Measurements from ENCODE around the gene DHPS.

DHPS gene

GRCh38 chr19:12676384-12676792 lies 5.3 kb downstream of the DHPS start:
- Histone ChIP-seq H3K36me3 (ENCODE audit: control insufficient read depth in 2 of 2, insufficient read depth in 2 of 2, low read length in 2 of 2) (peaks cover 53 to 60% of the 10 kb centered on the region in 2 donors), H3K9ac (ENCODE audit: low read depth in 1 of 2, low read length in 2 of 2) (no peak overlapping the region)

GRCh38 chr19:12675940-12676339 lies 5.7 kb downstream of the DHPS start:
- no peak overlapping the region for H3K9ac ChIP-seq (ENCODE audit: low read depth in 1 of 2, low read length in 2 of 2)
- no peak overlapping the region for H3K4me3 ChIP-seq (ENCODE audit: low read length in 2 of 2)
- H3K36me3 ChIP-seq (ENCODE audit: control insufficient read depth in 2 of 2, insufficient read depth in 2 of 2, low read length in 2 of 2) = peaks cover 53 to 60% of the 10 kb centered on the region in 2 donors
- peaks cover 2 to 4% of the 10 kb centered on the region in 2 donors for H3K4me1 ChIP-seq (ENCODE audit: control insufficient read depth in 2 of 2, insufficient read depth in 2 of 2, low read length in 2 of 2)
- H3K9me3 ChIP-seq (ENCODE audit: control insufficient read depth in 2 of 2, low read length in 2 of 2) = no peaks in the 10 kb centered on the region
- no peaks in the 10 kb centered on the region for H3K27me3 ChIP-seq (ENCODE audit: control insufficient read depth in 2 of 2, insufficient read depth in 2 of 2, low read length in 2 of 2)
- H3K27ac ChIP-seq (ENCODE audit: low read depth in 2 of 2, low read length in 2 of 2) = no peak overlapping the region

More at GRCh38 chr19:12676384-12676792, 5.3 kb downstream of the DHPS start:
- Histone ChIP-seq H3K9me3 (ENCODE audit: control insufficient read depth in 2 of 2, low read length in 2 of 2) (no peaks in the 10 kb centered on the region), H3K27ac (ENCODE audit: low read depth in 2 of 2, low read length in 2 of 2) (peak overlapping the region in 1 of 2 donors; percentile 6), H3K4me3 (ENCODE audit: low read length in 2 of 2) (no peak overlapping the region), H3K27me3 (ENCODE audit: control insufficient read depth in 2 of 2, insufficient read depth in 2 of 2, low read length in 2 of 2) (no peaks in the 10 kb centered on the region), H3K4me1 (ENCODE audit: control insufficient read depth in 2 of 2, insufficient read depth in 2 of 2, low read length in 2 of 2) (peaks cover 2 to 4% of the 10 kb centered on the region in 2 donors)

GRCh38 chr19:12675399-12675798 lies 6.3 kb downstream of the DHPS start:
- Histone ChIP-seq H3K9me3 (ENCODE audit: control insufficient read depth in 2 of 2, low read length in 2 of 2) (no peaks in the 10 kb centered on the region), H3K27ac (ENCODE audit: low read depth in 2 of 2, low read length in 2 of 2) (no peak overlapping the region), H3K36me3 (ENCODE audit: control insufficient read depth in 2 of 2, insufficient read depth in 2 of 2, low read length in 2 of 2) (peaks cover 53 to 60% of the 10 kb centered on the region in 2 donors), H3K4me1 (ENCODE audit: control insufficient read depth in 2 of 2, insufficient read depth in 2 of 2, low read length in 2 of 2) (peaks cover 3 to 5% of the 10 kb centered on the region in 2 donors), H3K27me3 (ENCODE audit: control insufficient read depth in 2 of 2, insufficient read depth in 2 of 2, low read length in 2 of 2) (no peaks in the 10 kb centered on the region), H3K9ac (ENCODE audit: low read depth in 1 of 2, low read length in 2 of 2) (no peak overlapping the region), H3K4me3 (ENCODE audit: low read length in 2 of 2) (no peak overlapping the region)

DNA sequence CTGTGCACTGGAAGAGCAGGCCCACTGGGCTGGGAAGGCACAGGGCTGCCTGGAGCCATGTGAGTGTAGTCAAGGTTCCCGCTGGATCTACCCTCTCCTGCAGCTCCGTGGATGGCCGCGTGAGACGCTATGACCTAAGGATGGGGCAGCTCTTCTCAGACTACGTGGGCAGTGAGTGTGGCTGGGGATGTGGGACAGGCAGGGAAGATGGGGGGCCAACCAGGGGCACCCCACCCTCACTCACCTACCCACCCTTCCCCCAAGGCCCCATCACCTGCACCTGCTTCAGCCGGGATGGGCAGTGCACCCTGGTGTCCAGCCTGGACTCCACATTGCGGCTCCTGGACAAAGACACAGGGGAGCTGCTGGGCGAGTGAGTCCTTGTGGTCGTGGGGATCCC lies 8.9 kb downstream of the DHPS start:
- Histone ChIP-seq H3K27ac (ENCODE audit: low read depth in 2 of 2, low read length in 2 of 2) (no peak overlapping the region), H3K36me3 (ENCODE audit: control insufficient read depth in 2 of 2, insufficient read depth in 2 of 2, low read length in 2 of 2) (peaks cover 36 to 49% of the 10 kb centered on the region in 2 donors), H3K9ac (ENCODE audit: low read depth in 1 of 2, low read length in 2 of 2) (no peak overlapping the region), H3K9me3 (ENCODE audit: control insufficient read depth in 2 of 2, low read length in 2 of 2) (no peaks in the 10 kb centered on the region), H3K4me3 (ENCODE audit: low read length in 2 of 2) (no peak overlapping the region), H3K27me3 (ENCODE audit: control insufficient read depth in 2 of 2, insufficient read depth in 2 of 2, low read length in 2 of 2) (no peaks in the 10 kb centered on the region), H3K4me1 (ENCODE audit: control insufficient read depth in 2 of 2, insufficient read depth in 2 of 2, low read length in 2 of 2) (peaks cover 16 to 17% of the 10 kb centered on the region in 2 donors)

DNA sequence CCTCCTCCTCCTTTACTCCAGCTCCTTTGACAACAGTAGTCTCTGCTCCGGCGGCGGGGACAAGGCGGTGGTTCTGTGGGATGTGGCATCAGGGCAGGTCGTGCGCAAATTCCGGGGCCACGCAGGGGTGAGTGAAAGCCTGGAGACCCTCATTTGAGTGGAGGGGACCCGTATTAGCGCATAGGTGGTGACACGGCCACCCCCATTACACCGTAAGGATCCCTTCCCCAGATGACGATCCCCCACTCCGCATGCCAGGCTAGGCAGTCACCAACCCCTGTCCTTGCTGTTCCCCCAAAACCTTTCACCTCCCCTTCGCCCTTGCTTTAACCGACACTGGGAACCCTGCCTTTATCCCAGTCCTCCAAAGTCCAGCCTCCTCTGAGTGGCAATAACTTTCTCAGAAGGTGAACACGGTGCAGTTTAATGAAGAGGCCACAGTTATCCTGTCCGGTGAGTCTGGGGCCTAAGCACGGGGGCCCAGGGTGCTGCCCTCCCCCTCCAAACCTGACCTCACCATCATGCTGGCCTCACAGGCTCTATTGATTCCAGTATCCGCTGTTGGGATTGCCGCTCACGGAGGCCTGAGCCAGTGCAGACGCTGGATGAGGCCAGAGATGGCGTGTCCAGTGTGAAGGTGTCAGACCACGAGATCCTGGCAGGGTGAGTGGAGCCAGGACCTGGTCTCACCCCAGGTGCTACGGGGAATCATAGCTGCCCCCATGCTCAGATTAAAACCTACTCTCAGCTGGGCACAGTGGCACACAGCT lies 11.3 kb downstream of the DHPS start:
- Histone ChIP-seq H3K9ac (ENCODE audit: low read depth in 1 of 2, low read length in 2 of 2) (peak overlapping the region; percentile 68 to 86), H3K4me1 (ENCODE audit: control insufficient read depth in 2 of 2, insufficient read depth in 2 of 2, low read length in 2 of 2) (peaks cover 33% of the 10 kb centered on the region in 2 donors), H3K27ac (ENCODE audit: low read depth in 2 of 2, low read length in 2 of 2) (peak overlapping the region; percentile 89 to 95), H3K9me3 (ENCODE audit: control insufficient read depth in 2 of 2, low read length in 2 of 2) (no peaks in the 10 kb centered on the region), H3K36me3 (ENCODE audit: control insufficient read depth in 2 of 2, insufficient read depth in 2 of 2, low read length in 2 of 2) (peaks cover 20 to 26% of the 10 kb centered on the region in 2 donors), H3K27me3 (ENCODE audit: control insufficient read depth in 2 of 2, insufficient read depth in 2 of 2, low read length in 2 of 2) (no peaks in the 10 kb centered on the region), H3K4me3 (ENCODE audit: low read length in 2 of 2) (peak overlapping the region; percentile 79 to 99)

- Histone ChIP-seq H3K36me3 (ENCODE audit: control insufficient read depth in 2 of 2, insufficient read depth in 2 of 2, low read length in 2 of 2) (peaks cover 19 to 27% of the 10 kb centered on the region in 2 donors), H3K4me1 (ENCODE audit: control insufficient read depth in 2 of 2, insufficient read depth in 2 of 2, low read length in 2 of 2) (peaks cover 34 to 37% of the 10 kb centered on the region in 2 donors), H3K9me3 (ENCODE audit: control insufficient read depth in 2 of 2, low read length in 2 of 2) (no peaks in the 10 kb centered on the region), H3K27me3 (ENCODE audit: control insufficient read depth in 2 of 2, insufficient read depth in 2 of 2, low read length in 2 of 2) (no peaks in the 10 kb centered on the region), H3K27ac (ENCODE audit: low read depth in 2 of 2, low read length in 2 of 2) (peak overlapping the region; percentile 89 to 95), H3K4me3 (ENCODE audit: low read length in 2 of 2) (peak overlapping the region; percentile 79 to 99), H3K9ac (ENCODE audit: low read depth in 1 of 2, low read length in 2 of 2) (peak overlapping the region; percentile 68 to 86)
These were observed 12.2 kb downstream of the DHPS start for GRCh38 chr19:12669270-12670158.

GRCh38 chr19:12668932-12669269 lies 12.8 kb downstream of the DHPS start:
- Histone ChIP-seq H3K9me3 (ENCODE audit: control insufficient read depth in 2 of 2, low read length in 2 of 2) (no peaks in the 10 kb centered on the region), H3K36me3 (ENCODE audit: control insufficient read depth in 2 of 2, insufficient read depth in 2 of 2, low read length in 2 of 2) (peaks cover 13 to 23% of the 10 kb centered on the region in 2 donors), H3K27me3 (ENCODE audit: control insufficient read depth in 2 of 2, insufficient read depth in 2 of 2, low read length in 2 of 2) (no peaks in the 10 kb centered on the region), H3K9ac (ENCODE audit: low read depth in 1 of 2, low read length in 2 of 2) (peak overlapping the region; percentile 68 to 86), H3K4me3 (ENCODE audit: low read length in 2 of 2) (peak overlapping the region; percentile 79 to 99), H3K4me1 (ENCODE audit: control insufficient read depth in 2 of 2, insufficient read depth in 2 of 2, low read length in 2 of 2) (peaks cover 34 to 37% of the 10 kb centered on the region in 2 donors), H3K27ac (ENCODE audit: low read depth in 2 of 2, low read length in 2 of 2) (peak overlapping the region; percentile 89 to 95)

DNA sequence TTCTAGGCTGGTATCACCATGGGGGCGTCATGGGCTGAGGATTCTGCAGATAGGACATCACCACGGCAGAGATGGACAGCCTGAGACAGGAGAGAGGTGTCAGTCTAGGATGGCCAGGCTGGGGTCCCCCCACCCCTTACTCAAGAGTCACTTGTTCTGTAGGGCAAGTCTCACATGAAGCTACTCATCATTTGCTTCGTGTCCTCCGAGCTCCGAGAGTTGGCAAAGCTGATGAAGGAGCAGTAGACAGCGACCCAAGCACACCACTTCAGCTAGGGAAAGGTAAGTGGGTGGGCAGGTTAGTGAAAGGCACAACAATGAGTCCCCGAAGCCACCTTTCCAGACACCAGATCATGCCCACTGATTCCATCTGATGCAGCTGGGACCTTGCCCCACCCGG lies 13.3 kb downstream of the DHPS start:
- peaks cover 13 to 26% of the 10 kb centered on the region in 2 donors for H3K36me3 ChIP-seq (ENCODE audit: control insufficient read depth in 2 of 2, insufficient read depth in 2 of 2, low read length in 2 of 2)
- peak overlapping the region; percentile 68 to 86 for H3K9ac ChIP-seq (ENCODE audit: low read depth in 1 of 2, low read length in 2 of 2)
- peaks cover 34 to 37% of the 10 kb centered on the region in 2 donors for H3K4me1 ChIP-seq (ENCODE audit: control insufficient read depth in 2 of 2, insufficient read depth in 2 of 2, low read length in 2 of 2)
- no peaks in the 10 kb centered on the region for H3K27me3 ChIP-seq (ENCODE audit: control insufficient read depth in 2 of 2, insufficient read depth in 2 of 2, low read length in 2 of 2)
- peak overlapping the region in 1 of 2 donors; percentile 89 for H3K27ac ChIP-seq (ENCODE audit: low read depth in 2 of 2, low read length in 2 of 2)
- peak overlapping the region; percentile 79 to 99 for H3K4me3 ChIP-seq (ENCODE audit: low read length in 2 of 2)
- no peaks in the 10 kb centered on the region for H3K9me3 ChIP-seq (ENCODE audit: control insufficient read depth in 2 of 2, low read length in 2 of 2)

- Histone ChIP-seq H3K27me3 (ENCODE audit: control insufficient read depth in 2 of 2, insufficient read depth in 2 of 2, low read length in 2 of 2) (no peaks in the 10 kb centered on the region), H3K9me3 (ENCODE audit: control insufficient read depth in 2 of 2, low read length in 2 of 2) (no peaks in the 10 kb centered on the region), H3K4me1 (ENCODE audit: control insufficient read depth in 2 of 2, insufficient read depth in 2 of 2, low read length in 2 of 2) (peaks cover 34 to 37% of the 10 kb centered on the region in 2 donors), H3K4me3 (ENCODE audit: low read length in 2 of 2) (peak overlapping the region in 1 of 2 donors; percentile 99), H3K27ac (ENCODE audit: low read depth in 2 of 2, low read length in 2 of 2) (no peak overlapping the region), H3K36me3 (ENCODE audit: control insufficient read depth in 2 of 2, insufficient read depth in 2 of 2, low read length in 2 of 2) (peaks cover 13 to 26% of the 10 kb centered on the region in 2 donors), H3K9ac (ENCODE audit: low read depth in 1 of 2, low read length in 2 of 2) (no peak overlapping the region)
These were observed 13.9 kb downstream of the DHPS start for GRCh38 chr19:12667731-12668302.
